C4-2B (cell line): ENCODE data around the gene MKRN1.
A peak's percentile ranks its signal among the peaks of the same experiment; 100 is the strongest.
"Not testable (repeated sequence)": the region's sequence is repeated elsewhere in the genome, so short reads cannot be mapped to it uniquely, and the experiment has no call there.

Source experiments
- H3K27ac ChIP-seq: fragments of 450-650 bp; 2 replicates; pipeline ENCODE4 v1.5.1; 2017
- ZFX ChIP-seq: fragments of 450-650 bp; IDR thresholded peaks from 2 replicates; pipeline ENCODE4 v1.6.1; 2017
- TF ChIP-seq, protein P1 (sequence below): fragments of 450-650 bp; conservative IDR thresholded peaks from 2 replicates; pipeline ENCODE4 v1.5.1; 2017; ENCODE audit warnings: mild to moderate bottlenecking

The MKRN1 gene

DNA sequence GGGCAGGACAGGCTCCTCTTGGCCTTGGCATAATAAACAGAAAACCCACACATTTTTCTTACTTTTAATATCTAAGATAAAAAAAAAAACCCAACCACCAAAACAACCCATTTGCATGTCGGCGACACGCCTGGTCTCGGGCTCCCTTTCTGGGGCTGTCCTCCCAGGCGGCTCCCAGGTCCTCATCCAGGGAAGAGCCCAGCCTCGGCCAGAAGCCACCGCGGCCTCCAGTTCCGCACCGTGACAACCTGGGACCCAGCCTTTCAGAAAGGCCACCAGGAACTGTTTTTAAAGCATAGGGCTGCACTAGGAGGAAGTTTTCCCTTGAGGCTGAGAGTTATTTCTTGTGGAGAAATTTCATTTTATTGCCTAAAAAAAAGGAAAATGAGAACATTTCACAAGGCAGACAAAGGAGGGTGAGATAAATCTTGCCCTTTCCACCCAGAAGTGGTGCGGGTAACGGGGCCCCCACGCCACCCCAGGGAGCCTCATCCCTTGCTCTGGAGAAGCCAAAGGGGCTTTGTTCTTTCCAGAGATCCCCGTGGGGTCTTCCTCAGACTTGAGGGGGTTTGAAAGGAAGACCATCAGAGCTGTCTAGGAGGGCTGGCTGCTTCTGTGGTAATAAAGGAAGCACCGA lies 39.2 kb upstream of the MKRN1 start:
- no peak overlapping the region for H3K27ac ChIP-seq

DNA sequence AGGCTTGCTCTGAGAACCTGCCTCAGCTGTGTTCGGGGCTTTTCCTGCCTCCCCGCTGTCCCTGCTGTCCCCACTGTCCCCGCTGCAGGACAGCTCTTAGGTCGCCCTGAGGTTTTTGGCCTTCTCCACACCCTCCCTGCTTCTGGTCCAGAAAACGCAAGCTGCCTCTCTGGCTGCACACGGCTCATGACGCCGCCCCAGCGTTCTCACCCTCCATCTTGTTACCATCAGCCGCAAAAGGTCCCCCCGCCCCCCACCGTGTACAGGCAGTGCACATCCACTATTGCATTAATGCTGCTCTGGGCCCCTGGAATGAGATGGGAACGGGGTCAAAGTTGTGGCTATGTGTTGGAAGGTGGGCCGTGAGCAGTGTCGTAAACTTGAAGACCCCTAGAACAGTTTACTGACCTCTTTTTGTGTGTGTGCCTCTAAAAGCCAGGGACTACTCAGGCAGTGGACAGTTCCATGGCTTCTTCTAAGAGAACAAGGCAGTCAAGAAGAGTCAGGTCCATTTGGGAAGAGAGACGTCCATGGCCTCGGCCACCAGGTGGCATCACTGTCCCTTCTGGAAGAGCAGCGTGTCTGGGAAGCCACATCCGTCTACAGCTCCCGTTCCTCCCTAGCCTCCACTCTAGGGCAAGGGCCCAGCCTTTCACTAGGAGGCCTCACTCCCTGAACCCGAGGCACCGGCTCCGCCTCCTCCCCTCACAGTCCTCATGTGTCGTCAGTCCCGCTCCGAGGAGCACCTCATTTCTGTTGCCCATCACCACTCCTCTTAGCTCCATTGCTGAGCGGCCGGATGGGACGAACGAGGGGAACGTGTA lies 38.5 kb upstream of the MKRN1 start:
- no peak overlapping the region for H3K27ac ChIP-seq
- TF ChIP-seq, protein P1, sequence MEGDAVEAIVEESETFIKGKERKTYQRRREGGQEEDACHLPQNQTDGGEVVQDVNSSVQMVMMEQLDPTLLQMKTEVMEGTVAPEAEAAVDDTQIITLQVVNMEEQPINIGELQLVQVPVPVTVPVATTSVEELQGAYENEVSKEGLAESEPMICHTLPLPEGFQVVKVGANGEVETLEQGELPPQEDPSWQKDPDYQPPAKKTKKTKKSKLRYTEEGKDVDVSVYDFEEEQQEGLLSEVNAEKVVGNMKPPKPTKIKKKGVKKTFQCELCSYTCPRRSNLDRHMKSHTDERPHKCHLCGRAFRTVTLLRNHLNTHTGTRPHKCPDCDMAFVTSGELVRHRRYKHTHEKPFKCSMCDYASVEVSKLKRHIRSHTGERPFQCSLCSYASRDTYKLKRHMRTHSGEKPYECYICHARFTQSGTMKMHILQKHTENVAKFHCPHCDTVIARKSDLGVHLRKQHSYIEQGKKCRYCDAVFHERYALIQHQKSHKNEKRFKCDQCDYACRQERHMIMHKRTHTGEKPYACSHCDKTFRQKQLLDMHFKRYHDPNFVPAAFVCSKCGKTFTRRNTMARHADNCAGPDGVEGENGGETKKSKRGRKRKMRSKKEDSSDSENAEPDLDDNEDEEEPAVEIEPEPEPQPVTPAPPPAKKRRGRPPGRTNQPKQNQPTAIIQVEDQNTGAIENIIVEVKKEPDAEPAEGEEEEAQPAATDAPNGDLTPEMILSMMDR: peak; percentile 95
- no peak for TF ChIP-seq ZFX

More for the DNA sequence above, 39.2 kb upstream of the MKRN1 start:
- TF ChIP-seq, protein P1: no peak
- TF ChIP-seq ZFX: no peak

DNA sequence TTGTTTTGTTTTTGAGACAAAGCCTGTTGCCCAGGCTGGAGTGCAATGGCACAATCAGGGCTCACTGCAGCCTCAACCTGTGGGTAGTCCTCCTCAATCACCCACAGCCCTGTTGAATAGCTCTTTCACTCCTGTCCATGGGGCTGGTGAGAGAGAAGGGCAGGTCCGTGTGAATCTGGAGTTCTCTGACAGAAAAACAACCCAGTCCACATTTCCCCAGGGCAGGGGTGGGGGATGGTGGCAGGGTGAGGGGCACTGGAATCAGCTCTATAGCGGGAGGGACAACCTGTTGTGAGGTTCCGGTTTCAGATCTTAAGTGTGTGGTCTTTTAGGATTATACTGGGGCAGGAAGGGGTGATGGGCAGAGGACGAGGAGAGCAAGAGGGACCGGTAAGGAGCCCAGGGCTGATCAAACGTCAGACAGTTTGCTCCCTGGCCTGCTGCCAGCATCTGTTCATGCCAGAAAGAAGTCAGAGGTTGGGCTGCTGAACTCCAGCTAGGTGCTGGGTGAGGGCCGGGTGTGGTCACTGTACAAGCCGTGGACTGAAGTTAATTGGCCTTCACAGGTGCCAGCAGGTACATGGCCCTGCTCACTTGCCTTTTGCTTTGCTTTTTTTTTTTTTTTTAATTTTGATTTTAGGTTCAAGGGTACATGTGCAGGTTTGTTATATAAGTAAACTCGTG lies 33.2 kb upstream of the MKRN1 start:
- TF ChIP-seq, protein P1: no peak
- no peak for TF ChIP-seq ZFX
- H3K27ac ChIP-seq: peak overlapping the region; percentile 5; the same call in 1 of the 2 replicates

DNA sequence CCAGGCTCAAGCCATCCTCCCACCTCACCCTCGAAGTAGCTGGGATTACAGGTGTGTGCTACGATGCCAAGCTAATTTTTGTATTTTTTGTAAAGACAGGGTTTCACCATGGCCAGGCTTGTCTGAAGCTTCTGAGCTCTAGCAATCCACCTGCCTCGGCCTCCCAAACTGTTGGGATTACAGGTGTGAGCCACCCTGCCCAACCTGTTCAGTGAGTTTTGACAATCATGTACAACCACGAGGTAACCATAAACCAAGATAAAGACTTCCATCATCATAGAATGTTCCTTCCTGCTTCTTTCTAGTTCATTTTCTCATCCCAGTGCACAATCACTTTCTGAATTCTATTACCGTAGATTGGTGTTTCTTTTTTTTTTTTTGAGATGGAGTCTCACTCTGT lies 30.5 kb upstream of the MKRN1 start:
- TF ChIP-seq, protein P1: no peak
- TF ChIP-seq ZFX: no peak

DNA sequence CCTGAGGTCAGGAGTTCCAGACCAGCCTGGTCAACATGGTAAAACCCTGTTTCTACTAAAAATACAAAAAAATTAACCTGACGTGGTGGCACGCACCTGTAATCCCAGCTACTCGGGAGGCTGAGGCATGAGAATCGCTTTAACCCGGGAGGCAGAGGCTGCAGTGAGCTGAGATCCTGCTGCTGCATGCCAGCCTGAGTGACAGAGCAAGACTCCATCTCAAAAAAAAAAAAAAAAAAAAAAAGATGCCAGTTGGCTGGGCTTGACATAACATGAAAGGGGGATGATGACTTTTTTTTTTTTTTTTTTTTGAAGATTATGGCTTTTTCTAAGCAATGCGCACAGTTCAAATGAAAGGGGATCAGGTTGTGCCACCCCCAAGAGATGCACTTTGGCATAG lies 28.3 kb upstream of the MKRN1 start:
- H3K27ac ChIP-seq: not testable (repeated sequence)

More for the DNA sequence above, 30.5 kb upstream of the MKRN1 start:
- 0 out of 2 replicates have a peak overlapping the region, but pooled peaks have one; percentile 7 for H3K27ac ChIP-seq

DNA sequence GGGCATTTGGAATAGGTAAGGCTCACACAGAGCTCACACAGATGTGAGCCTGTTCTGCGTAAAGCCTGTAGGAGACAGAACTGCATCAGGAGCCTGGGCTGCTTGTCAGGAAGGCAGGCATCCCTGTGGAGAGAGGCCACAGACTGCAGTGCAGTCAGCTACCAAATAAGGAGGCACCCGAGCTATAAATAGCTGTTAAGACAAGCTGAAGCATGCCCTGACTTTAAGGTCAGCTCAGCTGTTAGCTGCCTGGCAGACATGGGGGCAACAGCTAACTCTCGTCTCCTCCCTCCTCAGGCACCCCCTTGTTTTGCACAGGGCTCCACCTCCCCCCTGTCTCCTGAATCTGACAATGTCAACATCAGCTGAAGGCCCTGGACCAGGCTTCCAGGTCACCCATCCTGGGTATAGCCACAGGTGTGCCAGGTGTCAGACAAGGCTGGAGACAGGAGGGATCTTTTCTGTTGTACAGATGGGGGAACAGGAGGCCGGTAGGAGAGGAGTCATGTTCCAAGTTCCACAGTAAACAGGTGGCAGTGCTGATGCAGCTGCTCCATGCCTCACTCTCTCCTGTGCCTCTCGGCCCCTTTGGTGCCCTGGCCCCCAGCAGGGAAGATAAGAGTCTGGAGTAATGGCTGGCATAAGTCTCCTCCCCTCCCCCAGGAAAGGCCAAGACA lies 27.6 kb upstream of the MKRN1 start:
- no peak overlapping the region for H3K27ac ChIP-seq
- TF ChIP-seq, protein P1: no peak
- no peak for TF ChIP-seq ZFX

DNA sequence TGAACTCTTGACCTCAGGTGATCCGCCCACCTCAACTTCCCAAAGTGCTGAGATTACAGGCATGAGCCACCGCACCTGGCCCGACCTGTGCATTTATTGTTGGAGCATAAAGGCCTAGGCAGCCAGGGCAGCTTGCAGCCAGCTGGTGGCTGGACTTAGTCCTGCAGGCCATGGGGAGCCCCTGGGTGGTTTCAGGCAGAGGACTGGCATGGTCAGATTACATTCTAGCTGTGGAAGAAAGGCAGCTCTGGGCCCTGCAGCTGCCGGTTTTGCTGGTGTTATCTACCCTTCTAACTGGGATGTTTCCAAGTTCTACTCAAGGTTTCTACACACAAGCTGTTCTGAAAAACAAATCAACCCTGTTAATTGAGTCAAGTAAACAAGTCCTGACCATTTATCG lies 22.7 kb upstream of the MKRN1 start:
- H3K27ac ChIP-seq: no peak overlapping the region
- TF ChIP-seq, protein P1: no peak
- TF ChIP-seq ZFX: no peak

DNA sequence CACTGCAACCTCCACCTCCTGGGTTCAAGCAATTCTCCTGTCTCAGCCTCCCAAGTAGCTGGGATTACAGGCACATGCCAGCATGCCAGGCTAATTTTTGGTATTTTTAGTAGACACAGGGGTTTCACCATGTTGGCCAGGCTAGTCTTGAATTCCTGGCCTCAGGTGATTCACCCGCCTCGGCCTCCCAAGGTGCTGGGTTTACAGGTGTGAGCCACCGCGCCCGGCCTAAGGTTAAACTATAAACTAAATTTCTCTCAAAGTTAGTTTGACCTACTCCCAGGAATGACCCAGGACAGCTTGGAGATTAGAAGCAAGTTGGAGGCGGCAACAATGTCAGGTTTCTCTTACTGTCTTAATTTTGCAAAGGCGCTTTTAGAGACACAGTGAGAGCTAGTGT lies 18.5 kb upstream of the MKRN1 start:
- H3K27ac ChIP-seq: not testable (repeated sequence)
